Neural progenitor cell (in vitro differentiated cells): ENCODE measurements around the gene RHOA. TPM values are rescaled to one million over a fixed set of nuclear protein-coding genes. Genes with fewer than 3 reads are reported as not detected.

Experiments used
- DNase-seq: peaks from one replicate; pipeline ENCODE4 v3.0.0-alpha.2; 2016; ENCODE audit warnings: low spot score
- H2AFZ ChIP-seq: fragments of 200-600 bp; sonication (generic); replicated peaks from 2 replicates; pipeline ENCODE4 v1.6.1; 2016; ENCODE audit warnings: antibody characterized with exemption
- H3F3A ChIP-seq: fragments of 200-600 bp; sonication (generic); 2 replicates; pipeline ENCODE4 v1.6.1; 2016; ENCODE audit warnings: antibody characterized with exemption, low read depth
- H3K27ac ChIP-seq: fragments of 200-600 bp; sonication (generic); 2 replicates; pipeline ENCODE4 v1.5.1; 2016; ENCODE audit warnings: mild to moderate bottlenecking
- H3K27me3 ChIP-seq: fragments of 200-600 bp; sonication (generic); 2 replicates; pipeline ENCODE4 v1.6.1; 2016; ENCODE audit warnings: mild to moderate bottlenecking, moderate library complexity
- H3K36me3 ChIP-seq: fragments of 200-600 bp; sonication (generic); 2 replicates; pipeline ENCODE4 v1.5.1; 2016
- H3K4me1 ChIP-seq: fragments of 200-600 bp; sonication (generic); 2 replicates; pipeline ENCODE4 v1.6.1; 2016; ENCODE audit warnings: mixed run types
- H3K4me2 ChIP-seq: fragments of 200-600 bp; sonication (generic); 2 replicates; pipeline ENCODE4 v1.6.1; 2016
- H3K4me3 ChIP-seq: fragments of 200-600 bp; sonication (generic); 2 replicates; pipeline ENCODE4 v1.5.1; 2016
- H3K79me2 ChIP-seq: fragments of 200-600 bp; sonication (generic); 2 replicates; pipeline ENCODE4 v1.6.1; 2016; ENCODE audit warnings: low read depth
- H3K9ac ChIP-seq: fragments of 200-600 bp; sonication (generic); 2 replicates; pipeline ENCODE4 v1.6.1; 2016
- H3K9me3 ChIP-seq: fragments of 200-600 bp; sonication (generic); 2 replicates; pipeline ENCODE4 v1.5.1; 2016; ENCODE audit warnings: low read depth
- H4K20me1 ChIP-seq: fragments of 200-600 bp; sonication (generic); 2 replicates; pipeline ENCODE4 v1.6.1; 2016; ENCODE audit warnings: low read depth
- H3K27ac Mint-ChIP-seq: 3 replicates; pipeline ENCODE4 v1.8.0; 2021; ENCODE audit warnings: mixed read lengths
- H3K27me3 Mint-ChIP-seq: 2 replicates; pipeline ENCODE4 v1.8.0; 2022; ENCODE audit warnings: low read depth, mild to moderate bottlenecking, inconsistent platforms, moderate library complexity, mixed read lengths; ENCODE audit not compliant: insufficient read depth
- H3K36me3 Mint-ChIP-seq: 3 replicates; pipeline ENCODE4 v1.8.0; 2021; ENCODE audit warnings: mixed read lengths
- H3K4me1 Mint-ChIP-seq: 3 replicates; pipeline ENCODE4 v1.8.0; 2021; ENCODE audit warnings: mixed read lengths
- H3K4me3 Mint-ChIP-seq: 3 replicates; pipeline ENCODE4 v1.8.0; 2021; ENCODE audit warnings: mild to moderate bottlenecking, moderate library complexity, mixed read lengths
- H3K9me3 Mint-ChIP-seq: 3 replicates; pipeline ENCODE4 v1.8.0; 2020; ENCODE audit warnings: mixed read lengths
- EZH2 ChIP-seq: fragments of 200-600 bp; sonication (generic); IDR thresholded peaks from 2 replicates; pipeline ENCODE4 v1.6.1; 2017; ENCODE audit warnings: antibody characterized with exemption, mild to moderate bottlenecking, moderate library complexity
- EZH2phosphoT487 ChIP-seq: fragments of 200-600 bp; sonication (generic); IDR thresholded peaks from 2 replicates; pipeline ENCODE4 v1.6.1; 2017; ENCODE audit warnings: antibody characterized with exemption
- total RNA-seq: library from RNA; depleted of rRNA; stranded (reverse); fragments of >200 nt; gene quantifications from 2 replicates; pipeline ENCODE4 v1.2.3, GENCODE V29; 2015; ENCODE audit warnings: low replicate concordance
- TF ChIP-seq, protein P1 (sequence below): fragments of 200-600 bp; sonication (generic); IDR thresholded peaks from 2 replicates; pipeline ENCODE4 v1.5.1; 2017; ENCODE audit warnings: antibody characterized with exemption, mild to moderate bottlenecking

RHOA gene
- total RNA-seq, 1 donor from 2014 or later, result 460 TPM

DNA sequence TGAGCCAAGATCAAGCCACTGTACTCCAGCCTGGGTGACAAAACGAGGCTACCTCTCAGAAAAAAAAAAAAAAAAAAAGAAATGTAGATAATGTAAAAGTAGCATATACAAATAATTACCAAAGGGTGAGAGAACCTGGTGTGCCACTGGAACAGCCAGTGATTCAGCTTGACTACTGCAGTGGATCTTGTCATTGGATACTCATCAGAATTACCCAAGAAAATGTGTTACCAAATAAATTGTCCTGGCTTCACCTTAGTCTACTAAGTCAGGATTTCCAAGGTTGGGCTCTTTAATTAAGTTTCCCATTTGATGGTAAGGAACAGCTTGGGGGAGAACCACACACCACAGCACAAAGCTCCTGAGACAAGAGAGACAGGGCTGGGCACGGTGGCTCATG lies 15.8 kb upstream of the RHOA start:
- Histone ChIP-seq H3K79me2 (no peaks in the 10 kb centered on the region), H3F3A (peaks cover 20% of the 10 kb centered on the region), H3K9ac (no peak overlapping the region), H3K4me3 (no peak overlapping the region), H3K9me3 (no peaks in the 10 kb centered on the region), H2AFZ (no peak overlapping the region), H3K4me1 (peaks cover 5% of the 10 kb centered on the region), H4K20me1 (no peaks in the 10 kb centered on the region), H3K4me2 (no peak overlapping the region), H3K36me3 (no peaks in the 10 kb centered on the region), H3K27ac (no peak overlapping the region), H3K27me3 (no peaks in the 10 kb centered on the region)
- peaks cover 14% of the 10 kb centered on the region for H3K36me3 Mint-ChIP-seq
- peaks cover 13% of the 10 kb centered on the region for H3K4me1 Mint-ChIP-seq
- no peak overlapping the region for H3K27ac Mint-ChIP-seq
- TF ChIP-seq, protein P1, sequence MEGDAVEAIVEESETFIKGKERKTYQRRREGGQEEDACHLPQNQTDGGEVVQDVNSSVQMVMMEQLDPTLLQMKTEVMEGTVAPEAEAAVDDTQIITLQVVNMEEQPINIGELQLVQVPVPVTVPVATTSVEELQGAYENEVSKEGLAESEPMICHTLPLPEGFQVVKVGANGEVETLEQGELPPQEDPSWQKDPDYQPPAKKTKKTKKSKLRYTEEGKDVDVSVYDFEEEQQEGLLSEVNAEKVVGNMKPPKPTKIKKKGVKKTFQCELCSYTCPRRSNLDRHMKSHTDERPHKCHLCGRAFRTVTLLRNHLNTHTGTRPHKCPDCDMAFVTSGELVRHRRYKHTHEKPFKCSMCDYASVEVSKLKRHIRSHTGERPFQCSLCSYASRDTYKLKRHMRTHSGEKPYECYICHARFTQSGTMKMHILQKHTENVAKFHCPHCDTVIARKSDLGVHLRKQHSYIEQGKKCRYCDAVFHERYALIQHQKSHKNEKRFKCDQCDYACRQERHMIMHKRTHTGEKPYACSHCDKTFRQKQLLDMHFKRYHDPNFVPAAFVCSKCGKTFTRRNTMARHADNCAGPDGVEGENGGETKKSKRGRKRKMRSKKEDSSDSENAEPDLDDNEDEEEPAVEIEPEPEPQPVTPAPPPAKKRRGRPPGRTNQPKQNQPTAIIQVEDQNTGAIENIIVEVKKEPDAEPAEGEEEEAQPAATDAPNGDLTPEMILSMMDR, result no peak
- TF ChIP-seq EZH2phosphoT487 (no peak), EZH2 (no peak)
- no peaks in the 10 kb centered on the region for H3K9me3 Mint-ChIP-seq
- peak overlapping the region; percentile 97 for H3K4me3 Mint-ChIP-seq
- no peak for DNase-seq
- peaks cover 2% of the 10 kb centered on the region for H3K27me3 Mint-ChIP-seq

DNA sequence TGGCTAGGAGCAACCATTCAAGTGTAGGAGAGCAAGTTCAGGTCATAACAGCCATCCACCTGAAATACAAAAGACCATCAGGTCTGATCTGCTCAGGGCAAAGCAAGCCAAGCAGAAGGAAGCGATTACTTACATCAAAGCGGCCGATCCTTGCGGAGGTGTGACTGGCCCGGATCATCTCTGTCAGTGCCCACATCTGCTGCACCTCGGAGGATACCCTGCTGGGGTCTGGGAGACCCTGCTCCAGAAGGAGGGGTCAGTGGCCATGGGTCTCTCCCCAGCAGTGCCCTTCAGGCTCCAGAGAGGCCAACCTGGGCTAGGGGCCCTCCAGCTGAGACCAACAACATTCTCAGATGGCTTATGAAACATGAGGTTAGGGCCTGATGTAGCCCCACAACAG lies 13.0 kb upstream of the RHOA start:
- Histone ChIP-seq H2AFZ (no peak overlapping the region), H4K20me1 (no peaks in the 10 kb centered on the region), H3F3A (peaks cover 13% of the 10 kb centered on the region), H3K4me3 (no peak overlapping the region), H3K36me3 (no peaks in the 10 kb centered on the region), H3K79me2 (peaks cover 9% of the 10 kb centered on the region), H3K27me3 (no peaks in the 10 kb centered on the region), H3K4me1 (peaks cover 10% of the 10 kb centered on the region), H3K27ac (no peak overlapping the region), H3K9ac (no peak overlapping the region), H3K4me2 (no peak overlapping the region), H3K9me3 (no peaks in the 10 kb centered on the region)
- no peak overlapping the region for H3K4me3 Mint-ChIP-seq
- TF ChIP-seq EZH2phosphoT487, result no peak
- TF ChIP-seq, protein P1, result no peak
- no peak for TF ChIP-seq EZH2
- H3K27me3 Mint-ChIP-seq, result no peaks in the 10 kb centered on the region
- peaks cover 23% of the 10 kb centered on the region for H3K4me1 Mint-ChIP-seq
- DNase-seq, result no peak
- H3K36me3 Mint-ChIP-seq, result peaks cover 16% of the 10 kb centered on the region
- H3K27ac Mint-ChIP-seq, result no peak overlapping the region
- no peaks in the 10 kb centered on the region for H3K9me3 Mint-ChIP-seq

GRCh38 chr3:49422379-49423248 lies 10.8 kb upstream of the RHOA start, which contains the start of gene AMT:
AMT (minus strand) TSS chr3:49422473; CDS start chr3:49422450, 23 bp downstream.
- Histone ChIP-seq H3K27ac (no peak within 1 kb of the TSS), H3K27me3 (no peaks in the 10 kb centered on the region), H3K4me1 (peaks cover 10% of the 10 kb centered on the region), H3K9me3 (no peaks in the 10 kb centered on the region), H3F3A (peaks cover 8% of the 10 kb centered on the region), H3K79me2 (peaks cover 9% of the 10 kb centered on the region), H2AFZ (peak within 1 kb of the TSS; percentile 15), H3K4me2 (peak within 1 kb of the TSS; percentile 88), H4K20me1 (no peaks in the 10 kb centered on the region), H3K9ac (peak within 1 kb of the TSS; percentile 76), H3K36me3 (no peaks in the 10 kb centered on the region), H3K4me3 (peak within 1 kb of the TSS; percentile 78)
- H3K27ac Mint-ChIP-seq, result no peak within 1 kb of the TSS
- DNase-seq, result peak; percentile 94
- peaks cover 16% of the 10 kb centered on the region for H3K36me3 Mint-ChIP-seq
- no peak for TF ChIP-seq EZH2phosphoT487
- no peak for TF ChIP-seq EZH2
- TF ChIP-seq, protein P1, result no peak
- peaks cover 18% of the 10 kb centered on the region for H3K4me1 Mint-ChIP-seq
- no peaks in the 10 kb centered on the region for H3K9me3 Mint-ChIP-seq
- peaks cover 6% of the 10 kb centered on the region for H3K27me3 Mint-ChIP-seq
- H3K4me3 Mint-ChIP-seq, result peak within 1 kb of the TSS; percentile 88
